Fibroblast of the aortic adventitia (primary cell): Measurements from ENCODE around the gene ENAH. TPM values are rescaled to one million over a fixed set of nuclear protein-coding genes. Genes with fewer than 3 reads are reported as not detected.

Experiments
- DNase-seq: peaks from one replicate; pipeline ENCODE4 v3.0.0-alpha.2; 2010; ENCODE audit warnings: low read depth
- H3K4me3 ChIP-seq: 2 replicates; pipeline ENCODE4 v1.5.1; 2011; ENCODE audit warnings: low read depth, mild to moderate bottlenecking, control low read depth, low read length, moderate library complexity
- CTCF ChIP-seq: IDR thresholded peaks from 2 replicates; pipeline ENCODE4 v1.5.1; 2011; ENCODE audit warnings: mild to moderate bottlenecking, low read length, control low read depth, inconsistent platforms; ENCODE audit not compliant: insufficient read depth
- total RNA-seq: library from RNA; depleted of rRNA; stranded (reverse); fragments of >200 nt; gene quantifications from 2 replicates; pipeline ENCODE4 v1.2.3, GENCODE V29; 2012; ENCODE audit warnings: low replicate concordance

The ENAH gene
- total RNA-seq, 1 donor = 148 TPM

GRCh38 chr1:225651376-225651871 is 1.5 kb downstream of the ENAH start:
- DNase-seq = peak; percentile 63
- peak overlapping the region; percentile 83 for H3K4me3 ChIP-seq
- TF ChIP-seq CTCF = no peak

- peak; percentile 31 for DNase-seq
- no peak for TF ChIP-seq CTCF
- peak overlapping the region; percentile 83 for H3K4me3 ChIP-seq
Measured at GRCh38 chr1:225650179-225650578, 2.7 kb downstream of the ENAH start.

GRCh38 chr1:225645194-225645895 is 7.6 kb downstream of the ENAH start:
- no peak for DNase-seq
- no peak overlapping the region for H3K4me3 ChIP-seq
- TF ChIP-seq CTCF = no peak

- no peak for DNase-seq
- no peak for TF ChIP-seq CTCF
- no peak overlapping the region for H3K4me3 ChIP-seq
Measured at GRCh38 chr1:225644666-225645065, 8.3 kb downstream of the ENAH start.

GRCh38 chr1:225642177-225642576 is 10.7 kb downstream of the ENAH start:
- H3K4me3 ChIP-seq = no peak overlapping the region
- no peak for DNase-seq
- no peak for TF ChIP-seq CTCF

GRCh38 chr1:225638853-225639252 is 14.1 kb downstream of the ENAH start:
- no peak for TF ChIP-seq CTCF
- no peak overlapping the region for H3K4me3 ChIP-seq
- DNase-seq = no peak
